Epithelial cell of proximal tubule (primary cell): Measurements from ENCODE around the gene DMD. TPM values are rescaled to one million over a fixed set of nuclear protein-coding genes. Genes with fewer than 3 reads are reported as not detected.

Experiments used
- DNase-seq: peaks from one replicate; pipeline ENCODE4 v3.0.0-alpha.2; 2011; ENCODE audit warnings: low read depth
- H3K4me3 ChIP-seq: 2 replicates; pipeline ENCODE4 v1.5.1; 2011; ENCODE audit warnings: low read depth, mild to moderate bottlenecking, low read length
- total RNA-seq: library from RNA; depleted of rRNA; stranded (reverse); fragments of >200 nt; gene quantifications from 2 replicates; pipeline ENCODE4 v1.2.3, GENCODE V29; 2015
- TF ChIP-seq, protein P1 (sequence below): conservative IDR thresholded peaks from 2 replicates; pipeline ENCODE4 v1.5.1; 2012; ENCODE audit warnings: low read depth, mild to moderate bottlenecking, low read length

The DMD gene
- total RNA-seq, 1 donor from 2014 or later = 1.3 TPM

DNA sequence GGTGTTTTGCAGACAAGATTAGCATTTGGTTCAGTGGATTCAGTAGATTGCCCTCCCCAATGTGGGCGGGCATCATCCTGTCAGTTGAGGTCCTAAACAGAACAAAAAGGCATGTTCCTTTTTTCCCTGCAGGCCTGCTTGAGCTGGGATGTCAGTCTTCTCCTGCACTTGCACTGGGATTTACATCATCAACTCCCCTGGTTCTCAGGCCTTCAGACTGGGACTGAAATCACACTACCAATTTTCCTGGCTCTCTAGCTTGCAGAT, 1860.6 kb downstream of the DMD start:
- no peak for DNase-seq
- TF ChIP-seq, protein P1, sequence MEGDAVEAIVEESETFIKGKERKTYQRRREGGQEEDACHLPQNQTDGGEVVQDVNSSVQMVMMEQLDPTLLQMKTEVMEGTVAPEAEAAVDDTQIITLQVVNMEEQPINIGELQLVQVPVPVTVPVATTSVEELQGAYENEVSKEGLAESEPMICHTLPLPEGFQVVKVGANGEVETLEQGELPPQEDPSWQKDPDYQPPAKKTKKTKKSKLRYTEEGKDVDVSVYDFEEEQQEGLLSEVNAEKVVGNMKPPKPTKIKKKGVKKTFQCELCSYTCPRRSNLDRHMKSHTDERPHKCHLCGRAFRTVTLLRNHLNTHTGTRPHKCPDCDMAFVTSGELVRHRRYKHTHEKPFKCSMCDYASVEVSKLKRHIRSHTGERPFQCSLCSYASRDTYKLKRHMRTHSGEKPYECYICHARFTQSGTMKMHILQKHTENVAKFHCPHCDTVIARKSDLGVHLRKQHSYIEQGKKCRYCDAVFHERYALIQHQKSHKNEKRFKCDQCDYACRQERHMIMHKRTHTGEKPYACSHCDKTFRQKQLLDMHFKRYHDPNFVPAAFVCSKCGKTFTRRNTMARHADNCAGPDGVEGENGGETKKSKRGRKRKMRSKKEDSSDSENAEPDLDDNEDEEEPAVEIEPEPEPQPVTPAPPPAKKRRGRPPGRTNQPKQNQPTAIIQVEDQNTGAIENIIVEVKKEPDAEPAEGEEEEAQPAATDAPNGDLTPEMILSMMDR = no peak
- no peak overlapping the region for H3K4me3 ChIP-seq

DNA sequence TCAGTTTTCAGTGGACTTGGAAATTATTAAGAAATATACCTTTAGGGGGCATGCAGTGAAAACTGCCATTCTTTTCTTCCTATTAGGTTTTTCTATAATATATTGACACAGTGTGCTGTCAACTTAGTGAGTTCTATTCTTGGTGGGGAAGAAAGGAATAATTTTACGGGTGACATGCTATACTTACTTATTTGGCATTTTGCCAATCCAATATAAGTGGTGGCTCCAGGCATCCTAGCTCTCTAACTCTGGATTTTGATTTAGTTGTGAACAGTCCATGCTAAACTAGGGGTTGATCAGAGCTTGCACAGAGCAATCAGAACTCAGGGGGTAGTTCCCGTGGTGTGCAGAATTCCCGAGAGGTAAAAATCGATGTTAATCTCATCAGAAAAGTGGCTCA, 1861.8 kb downstream of the DMD start:
- H3K4me3 ChIP-seq = no peak overlapping the region
- TF ChIP-seq, protein P1 = no peak
- DNase-seq = no peak

DNA sequence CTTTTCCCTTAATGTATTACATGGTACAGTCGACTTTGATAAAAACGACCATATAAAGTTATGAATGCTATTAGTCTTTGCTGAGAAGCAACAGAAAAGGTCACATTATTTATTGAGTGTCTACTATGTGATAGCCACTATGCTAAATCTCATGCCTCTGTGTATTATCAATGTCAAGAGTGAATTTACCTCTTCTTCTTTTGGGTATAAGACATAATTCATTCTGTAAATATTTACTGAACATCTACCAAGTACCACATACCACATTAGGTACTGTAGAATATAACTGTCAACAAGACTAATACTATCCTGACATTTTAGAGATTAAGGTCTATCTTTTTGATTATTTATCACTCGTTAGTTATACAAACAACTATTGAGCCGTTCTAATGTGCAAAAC, 1870.8 kb downstream of the DMD start:
- no peak overlapping the region for H3K4me3 ChIP-seq
- no peak for DNase-seq
- TF ChIP-seq, protein P1 = no peak

DNA sequence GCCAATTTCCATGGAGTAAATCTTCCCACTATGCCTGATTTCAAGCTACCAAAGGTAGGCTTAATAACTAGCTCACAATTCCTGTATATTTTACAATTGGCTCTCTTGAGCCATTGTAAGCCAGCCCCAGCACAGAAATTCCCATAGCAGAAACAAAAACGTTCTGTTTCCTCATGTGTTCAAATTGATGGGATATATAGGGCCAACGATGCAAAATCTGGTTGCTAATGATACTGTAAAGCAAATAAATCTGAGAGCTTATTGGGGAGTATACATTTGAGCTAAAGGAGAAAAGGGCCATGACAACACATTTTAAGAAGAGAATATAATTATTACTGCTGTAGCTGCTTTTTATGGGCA, 1872.4 kb downstream of the DMD start:
- H3K4me3 ChIP-seq = no peak overlapping the region
- TF ChIP-seq, protein P1 = no peak
- DNase-seq = no peak

DNA sequence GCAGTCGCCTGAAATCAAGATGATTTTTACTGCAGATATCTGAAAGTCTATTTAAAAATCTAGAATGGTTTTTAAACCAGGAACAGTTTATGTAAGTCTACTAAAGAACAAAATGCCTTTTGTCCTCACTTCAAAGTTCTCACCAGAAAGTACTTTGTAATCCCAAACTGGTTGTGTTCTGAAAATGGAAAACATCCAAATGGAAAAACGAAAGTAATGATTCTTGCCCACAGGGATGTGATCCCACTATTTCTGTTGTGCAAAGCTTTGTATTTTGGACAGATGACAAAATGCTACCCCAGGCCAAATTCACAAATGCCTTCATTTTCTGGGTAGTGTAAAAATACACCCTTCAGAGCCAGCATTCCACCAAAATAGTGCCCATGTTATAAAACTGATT, 1874.0 kb downstream of the DMD start:
- no peak overlapping the region for H3K4me3 ChIP-seq
- no peak for DNase-seq
- TF ChIP-seq, protein P1 = no peak

DNA sequence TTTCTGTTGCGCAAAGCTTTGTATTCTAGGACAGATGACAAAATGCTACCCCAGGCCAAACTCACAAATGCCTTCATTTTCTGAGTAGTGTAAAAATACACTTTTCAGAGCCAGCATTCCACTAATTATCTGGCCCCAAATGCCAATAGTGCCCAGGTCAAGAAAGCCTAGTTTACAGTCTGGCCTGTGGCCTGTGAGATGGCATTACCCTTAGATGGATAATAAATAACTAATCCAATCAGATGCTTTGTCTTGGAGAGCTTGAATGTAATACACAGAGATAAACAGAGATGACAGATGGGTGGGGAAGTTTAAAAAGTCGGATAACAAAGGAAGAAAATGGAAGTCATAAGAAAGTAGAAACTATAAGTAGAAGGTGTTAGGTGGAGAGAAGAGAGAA, 1874.9 kb downstream of the DMD start:
- no peak for DNase-seq
- no peak overlapping the region for H3K4me3 ChIP-seq
- TF ChIP-seq, protein P1 = no peak

DNA sequence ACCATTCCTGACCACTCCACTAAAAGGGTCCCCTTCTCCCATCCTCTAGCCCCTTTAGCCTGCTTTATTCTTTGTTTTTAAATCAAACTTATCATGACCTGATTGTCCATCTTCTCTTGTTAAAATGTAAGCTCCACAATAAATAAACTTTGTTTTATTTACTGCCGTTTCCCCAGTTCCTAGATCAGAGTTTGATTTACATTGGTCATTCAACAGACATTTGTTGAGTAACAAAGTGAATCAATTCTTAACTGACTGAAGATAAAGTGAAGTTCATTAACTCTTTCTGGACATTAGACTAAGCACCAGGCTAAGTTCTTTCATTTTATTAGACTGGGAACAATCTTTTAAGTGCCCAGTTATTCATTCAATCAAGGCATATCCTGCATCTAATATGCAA, 1876.4 kb downstream of the DMD start:
- no peak overlapping the region for H3K4me3 ChIP-seq
- no peak for DNase-seq
- TF ChIP-seq, protein P1 = no peak
